ENCODE data around the gene RABL2B.
"Not testable (repeated sequence)": the region's sequence is repeated elsewhere in the genome, so short reads cannot be mapped to it uniquely, and the experiment has no call there.

The RABL2B gene

DNA sequence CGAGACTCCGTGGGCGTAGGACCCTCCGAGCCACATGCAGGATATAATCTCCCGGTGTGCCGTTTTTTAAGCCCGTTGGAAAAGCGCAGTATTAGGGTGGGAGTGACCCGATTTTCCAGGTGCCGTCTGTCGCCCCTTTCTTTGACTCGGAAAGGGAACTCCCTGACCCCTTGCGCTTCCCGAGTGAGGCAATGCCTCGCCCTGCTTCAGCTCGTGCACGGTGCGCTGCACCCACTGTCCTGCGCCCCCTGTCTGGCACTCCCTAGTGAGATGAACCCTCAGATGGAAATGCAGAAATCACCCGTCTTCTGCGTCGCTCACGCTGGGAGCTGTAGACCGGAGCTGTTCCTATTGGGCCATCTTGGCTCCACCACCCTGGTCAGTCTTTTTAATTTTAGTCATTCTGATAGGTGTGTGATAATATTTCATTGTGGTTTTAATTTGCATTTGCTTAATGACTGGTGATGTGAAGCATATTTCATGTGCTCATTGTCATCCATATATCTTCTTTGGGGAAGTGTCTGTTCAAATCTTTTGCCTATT is 26.4 kb downstream of the RABL2B start (continued):
- TF ChIP-seq, protein P1, sequence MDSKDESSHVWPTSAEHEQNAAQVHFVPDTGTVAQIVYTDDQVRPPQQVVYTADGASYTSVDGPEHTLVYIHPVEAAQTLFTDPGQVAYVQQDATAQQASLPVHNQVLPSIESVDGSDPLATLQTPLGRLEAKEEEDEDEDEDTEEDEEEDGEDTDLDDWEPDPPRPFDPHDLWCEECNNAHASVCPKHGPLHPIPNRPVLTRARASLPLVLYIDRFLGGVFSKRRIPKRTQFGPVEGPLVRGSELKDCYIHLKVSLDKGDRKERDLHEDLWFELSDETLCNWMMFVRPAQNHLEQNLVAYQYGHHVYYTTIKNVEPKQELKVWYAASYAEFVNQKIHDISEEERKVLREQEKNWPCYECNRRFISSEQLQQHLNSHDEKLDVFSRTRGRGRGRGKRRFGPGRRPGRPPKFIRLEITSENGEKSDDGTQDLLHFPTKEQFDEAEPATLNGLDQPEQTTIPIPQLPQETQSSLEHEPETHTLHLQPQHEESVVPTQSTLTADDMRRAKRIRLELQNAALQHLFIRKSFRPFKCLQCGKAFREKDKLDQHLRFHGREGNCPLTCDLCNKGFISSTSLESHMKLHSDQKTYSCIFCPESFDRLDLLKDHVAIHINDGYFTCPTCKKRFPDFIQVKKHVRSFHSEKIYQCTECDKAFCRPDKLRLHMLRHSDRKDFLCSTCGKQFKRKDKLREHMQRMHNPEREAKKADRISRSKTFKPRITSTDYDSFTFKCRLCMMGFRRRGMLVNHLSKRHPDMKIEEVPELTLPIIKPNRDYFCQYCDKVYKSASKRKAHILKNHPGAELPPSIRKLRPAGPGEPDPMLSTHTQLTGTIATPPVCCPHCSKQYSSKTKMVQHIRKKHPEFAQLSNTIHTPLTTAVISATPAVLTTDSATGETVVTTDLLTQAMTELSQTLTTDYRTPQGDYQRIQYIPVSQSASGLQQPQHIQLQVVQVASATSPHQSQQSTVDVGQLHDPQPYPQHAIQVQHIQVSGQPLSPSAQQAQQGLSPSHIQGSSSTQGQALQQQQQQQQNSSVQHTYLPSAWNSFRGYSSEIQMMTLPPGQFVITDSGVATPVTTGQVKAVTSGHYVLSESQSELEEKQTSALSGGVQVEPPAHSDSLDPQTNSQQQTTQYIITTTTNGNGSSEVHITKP (tag by site-specific recombination; IDR thresholded peaks at IDR 0.05), result peak; percentile 92
- TF ChIP-seq ZNF76 (tag by site-specific recombination; IDR thresholded peaks at IDR 0.05; ENCODE audit: borderline replicate concordance, low read depth) (0 out of 2 replicates have a peak, but pooled peaks have one; percentile 33), ZBTB20 (tag by site-specific recombination; IDR thresholded peaks at IDR 0.05) (peak; percentile 93), ZNF423 (tag by site-specific recombination; IDR thresholded peaks at IDR 0.05) (peak; percentile 97), ZNF366 (tag by site-specific recombination; conservative IDR thresholded peaks at IDR 0.05) (peak; percentile 45; the same call in 1 of the 2 replicates), KLF1 (tag by site-specific recombination; IDR thresholded peaks at IDR 0.05) (peak; percentile 78)
- TF ChIP-seq, protein P2, sequence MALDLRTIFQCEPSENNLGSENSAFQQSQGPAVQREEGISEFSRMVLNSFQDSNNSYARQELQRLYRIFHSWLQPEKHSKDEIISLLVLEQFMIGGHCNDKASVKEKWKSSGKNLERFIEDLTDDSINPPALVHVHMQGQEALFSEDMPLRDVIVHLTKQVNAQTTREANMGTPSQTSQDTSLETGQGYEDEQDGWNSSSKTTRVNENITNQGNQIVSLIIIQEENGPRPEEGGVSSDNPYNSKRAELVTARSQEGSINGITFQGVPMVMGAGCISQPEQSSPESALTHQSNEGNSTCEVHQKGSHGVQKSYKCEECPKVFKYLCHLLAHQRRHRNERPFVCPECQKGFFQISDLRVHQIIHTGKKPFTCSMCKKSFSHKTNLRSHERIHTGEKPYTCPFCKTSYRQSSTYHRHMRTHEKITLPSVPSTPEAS (tag by site-specific recombination; IDR thresholded peaks at IDR 0.05), result 0 out of 2 replicates have a peak, but pooled peaks have one; percentile 26
- TF ChIP-seq, protein P3, sequence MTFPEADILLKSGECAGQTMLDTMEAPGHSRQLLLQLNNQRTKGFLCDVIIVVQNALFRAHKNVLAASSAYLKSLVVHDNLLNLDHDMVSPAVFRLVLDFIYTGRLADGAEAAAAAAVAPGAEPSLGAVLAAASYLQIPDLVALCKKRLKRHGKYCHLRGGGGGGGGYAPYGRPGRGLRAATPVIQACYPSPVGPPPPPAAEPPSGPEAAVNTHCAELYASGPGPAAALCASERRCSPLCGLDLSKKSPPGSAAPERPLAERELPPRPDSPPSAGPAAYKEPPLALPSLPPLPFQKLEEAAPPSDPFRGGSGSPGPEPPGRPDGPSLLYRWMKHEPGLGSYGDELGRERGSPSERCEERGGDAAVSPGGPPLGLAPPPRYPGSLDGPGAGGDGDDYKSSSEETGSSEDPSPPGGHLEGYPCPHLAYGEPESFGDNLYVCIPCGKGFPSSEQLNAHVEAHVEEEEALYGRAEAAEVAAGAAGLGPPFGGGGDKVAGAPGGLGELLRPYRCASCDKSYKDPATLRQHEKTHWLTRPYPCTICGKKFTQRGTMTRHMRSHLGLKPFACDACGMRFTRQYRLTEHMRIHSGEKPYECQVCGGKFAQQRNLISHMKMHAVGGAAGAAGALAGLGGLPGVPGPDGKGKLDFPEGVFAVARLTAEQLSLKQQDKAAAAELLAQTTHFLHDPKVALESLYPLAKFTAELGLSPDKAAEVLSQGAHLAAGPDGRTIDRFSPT (tag by site-specific recombination; IDR thresholded peaks at IDR 0.05), result peak; percentile 39; the same call in 1 of the 2 replicates
- TF ChIP-seq, protein P4, sequence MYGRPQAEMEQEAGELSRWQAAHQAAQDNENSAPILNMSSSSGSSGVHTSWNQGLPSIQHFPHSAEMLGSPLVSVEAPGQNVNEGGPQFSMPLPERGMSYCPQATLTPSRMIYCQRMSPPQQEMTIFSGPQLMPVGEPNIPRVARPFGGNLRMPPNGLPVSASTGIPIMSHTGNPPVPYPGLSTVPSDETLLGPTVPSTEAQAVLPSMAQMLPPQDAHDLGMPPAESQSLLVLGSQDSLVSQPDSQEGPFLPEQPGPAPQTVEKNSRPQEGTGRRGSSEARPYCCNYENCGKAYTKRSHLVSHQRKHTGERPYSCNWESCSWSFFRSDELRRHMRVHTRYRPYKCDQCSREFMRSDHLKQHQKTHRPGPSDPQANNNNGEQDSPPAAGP (tag by site-specific recombination; IDR thresholded peaks at IDR 0.05), result peak; percentile 79
- TF ChIP-seq, protein P5, sequence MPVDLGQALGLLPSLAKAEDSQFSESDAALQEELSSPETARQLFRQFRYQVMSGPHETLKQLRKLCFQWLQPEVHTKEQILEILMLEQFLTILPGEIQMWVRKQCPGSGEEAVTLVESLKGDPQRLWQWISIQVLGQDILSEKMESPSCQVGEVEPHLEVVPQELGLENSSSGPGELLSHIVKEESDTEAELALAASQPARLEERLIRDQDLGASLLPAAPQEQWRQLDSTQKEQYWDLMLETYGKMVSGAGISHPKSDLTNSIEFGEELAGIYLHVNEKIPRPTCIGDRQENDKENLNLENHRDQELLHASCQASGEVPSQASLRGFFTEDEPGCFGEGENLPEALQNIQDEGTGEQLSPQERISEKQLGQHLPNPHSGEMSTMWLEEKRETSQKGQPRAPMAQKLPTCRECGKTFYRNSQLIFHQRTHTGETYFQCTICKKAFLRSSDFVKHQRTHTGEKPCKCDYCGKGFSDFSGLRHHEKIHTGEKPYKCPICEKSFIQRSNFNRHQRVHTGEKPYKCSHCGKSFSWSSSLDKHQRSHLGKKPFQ (tag by site-specific recombination; IDR thresholded peaks at IDR 0.05), result 0 out of 2 replicates have a peak, but pooled peaks have one; percentile 49

DNA sequence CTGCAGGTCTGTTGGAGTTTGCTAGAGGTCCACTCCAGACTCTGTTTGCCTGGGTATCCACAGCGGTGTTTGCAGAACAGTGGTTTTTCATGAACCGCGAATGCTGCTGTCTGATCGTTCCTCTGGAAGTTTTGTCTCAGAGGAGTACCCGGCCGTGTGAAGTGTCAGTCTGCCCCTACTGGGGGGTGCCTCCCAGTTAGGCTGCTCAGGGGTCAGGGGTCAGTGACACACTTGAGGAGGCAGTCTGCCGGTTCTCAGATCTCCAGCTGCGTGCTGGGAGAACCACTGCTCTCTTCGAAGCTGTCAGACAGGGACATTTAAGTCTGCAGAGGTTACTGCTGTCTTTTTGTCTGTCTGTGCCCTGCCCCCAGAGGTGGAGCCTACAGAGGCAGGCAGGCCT is 27.0 kb downstream of the RABL2B start:
- H3K27ac ChIP-seq (ENCODE audit: extremely low read depth, low read depth, low read length); H3K9me3 ChIP-seq (ENCODE audit: control insufficient read depth, insufficient read depth, low read depth, low read length); H3K4me3 ChIP-seq (ENCODE audit: low read depth, low read length); H3K36me3 ChIP-seq (ENCODE audit: control insufficient read depth in 2 of 2, insufficient read depth in 1 of 2, low read length in 2 of 2); H3K4me1 ChIP-seq (ENCODE audit: control insufficient read depth, insufficient read depth, low read length); POLR2A ChIA-PET: not testable (repeated sequence)
- CTCF ChIA-PET, result interaction anchor here (1.2 to 2.9 kb wide), 2 partner anchors 19 to 27 kb away, joined by 3 to 15 read pairs; partner anchors contain the start of gene RABL2B

DNA sequence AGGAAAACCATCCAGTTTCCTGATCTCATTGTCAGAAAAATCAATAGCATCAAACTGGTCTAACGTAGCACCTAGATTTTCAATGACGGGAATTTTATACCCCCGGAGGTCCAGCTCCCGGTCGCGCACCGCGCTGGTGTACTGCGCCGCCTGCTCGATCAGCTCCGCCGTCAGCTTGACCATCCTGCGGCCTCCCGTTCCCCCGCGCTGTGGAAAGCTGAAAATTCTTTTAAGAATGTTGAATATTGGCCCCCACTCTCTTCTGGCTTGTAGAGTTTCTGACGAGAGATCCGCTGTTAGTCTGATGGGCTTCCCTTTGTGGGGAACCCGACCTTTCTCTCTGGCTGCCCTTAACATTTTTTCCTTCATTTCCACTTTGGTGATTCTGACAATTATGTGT is 28.2 kb downstream of the RABL2B start:
- H3K27ac ChIP-seq (ENCODE audit: extremely low read depth, low read depth, low read length); H3K4me3 ChIP-seq (ENCODE audit: low read depth, low read length); H3K36me3 ChIP-seq (ENCODE audit: control insufficient read depth in 2 of 2, insufficient read depth in 1 of 2, low read length in 2 of 2); POLR2A ChIA-PET; H3K4me1 ChIP-seq (ENCODE audit: control insufficient read depth, insufficient read depth, low read length); H3K9me3 ChIP-seq (ENCODE audit: control insufficient read depth, insufficient read depth, low read depth, low read length); CTCF ChIA-PET: not testable (repeated sequence)
